Progenitor cell of endocrine pancreas (in vitro differentiated cells): Measurements from ENCODE around the gene ANKDD1A. TPM values are rescaled to one million over a fixed set of nuclear protein-coding genes. Genes with fewer than 3 reads are reported as not detected.
A peak's percentile ranks its signal among the peaks of the same experiment; 100 is the strongest.

Experiments used
- DNase-seq: peaks from one replicate; pipeline ENCODE4 v3.0.0; 2021; ENCODE audit warnings: low spot score; ENCODE audit not compliant: unreplicated experiment
- H3K27ac Mint-ChIP-seq: 2 replicates; pipeline ENCODE4 v1.8.0; 2021; ENCODE audit warnings: mild to moderate bottlenecking, moderate library complexity, mixed read lengths
- H3K27me3 Mint-ChIP-seq: 2 replicates; pipeline ENCODE4 v1.8.0; 2021; ENCODE audit warnings: mixed read lengths
- H3K36me3 Mint-ChIP-seq: 2 replicates; pipeline ENCODE4 v1.8.0; 2022; ENCODE audit warnings: mixed read lengths; ENCODE audit not compliant: insufficient read depth
- H3K4me1 Mint-ChIP-seq: 2 replicates; pipeline ENCODE4 v1.8.0; 2021; ENCODE audit warnings: low read depth, mixed read lengths
- H3K4me3 Mint-ChIP-seq: 2 replicates; pipeline ENCODE4 v1.8.0; 2021; ENCODE audit warnings: low read depth, mild to moderate bottlenecking, moderate library complexity, mixed read lengths
- H3K9me3 Mint-ChIP-seq: 2 replicates; pipeline ENCODE4 v1.8.0; 2021; ENCODE audit warnings: low read depth, mixed read lengths
- total RNA-seq: library from RNA; stranded (reverse); gene quantifications from 2 replicates; pipeline ENCODE4 v1.2.1, GENCODE V29; 2021
- TF ChIP-seq, protein P1 (sequence below): fragments of 200-600 bp; sonication (generic); IDR thresholded peaks from one replicate; pipeline ENCODE4 v1.5.0; 2021; ENCODE audit warnings: antibody characterized with exemption, mild to moderate bottlenecking; ENCODE audit not compliant: unreplicated experiment

Gene ANKDD1A
- total RNA-seq, 1 donor from 2014 or later: 2.0 TPM

- no peak for DNase-seq
- Mint-ChIP-seq H3K4me1 (peaks cover 11% of the 10 kb centered on the region), H3K36me3 (no peaks in the 10 kb centered on the region), H3K27ac (no peak overlapping the region), H3K9me3 (no peaks in the 10 kb centered on the region), H3K27me3 (no peaks in the 10 kb centered on the region), H3K4me3 (no peak overlapping the region)
- TF ChIP-seq, protein P1, sequence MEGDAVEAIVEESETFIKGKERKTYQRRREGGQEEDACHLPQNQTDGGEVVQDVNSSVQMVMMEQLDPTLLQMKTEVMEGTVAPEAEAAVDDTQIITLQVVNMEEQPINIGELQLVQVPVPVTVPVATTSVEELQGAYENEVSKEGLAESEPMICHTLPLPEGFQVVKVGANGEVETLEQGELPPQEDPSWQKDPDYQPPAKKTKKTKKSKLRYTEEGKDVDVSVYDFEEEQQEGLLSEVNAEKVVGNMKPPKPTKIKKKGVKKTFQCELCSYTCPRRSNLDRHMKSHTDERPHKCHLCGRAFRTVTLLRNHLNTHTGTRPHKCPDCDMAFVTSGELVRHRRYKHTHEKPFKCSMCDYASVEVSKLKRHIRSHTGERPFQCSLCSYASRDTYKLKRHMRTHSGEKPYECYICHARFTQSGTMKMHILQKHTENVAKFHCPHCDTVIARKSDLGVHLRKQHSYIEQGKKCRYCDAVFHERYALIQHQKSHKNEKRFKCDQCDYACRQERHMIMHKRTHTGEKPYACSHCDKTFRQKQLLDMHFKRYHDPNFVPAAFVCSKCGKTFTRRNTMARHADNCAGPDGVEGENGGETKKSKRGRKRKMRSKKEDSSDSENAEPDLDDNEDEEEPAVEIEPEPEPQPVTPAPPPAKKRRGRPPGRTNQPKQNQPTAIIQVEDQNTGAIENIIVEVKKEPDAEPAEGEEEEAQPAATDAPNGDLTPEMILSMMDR: no peak
Observed at GRCh38 chr15:64891561-64891960, 20.1 kb upstream of the ANKDD1A start.

DNA sequence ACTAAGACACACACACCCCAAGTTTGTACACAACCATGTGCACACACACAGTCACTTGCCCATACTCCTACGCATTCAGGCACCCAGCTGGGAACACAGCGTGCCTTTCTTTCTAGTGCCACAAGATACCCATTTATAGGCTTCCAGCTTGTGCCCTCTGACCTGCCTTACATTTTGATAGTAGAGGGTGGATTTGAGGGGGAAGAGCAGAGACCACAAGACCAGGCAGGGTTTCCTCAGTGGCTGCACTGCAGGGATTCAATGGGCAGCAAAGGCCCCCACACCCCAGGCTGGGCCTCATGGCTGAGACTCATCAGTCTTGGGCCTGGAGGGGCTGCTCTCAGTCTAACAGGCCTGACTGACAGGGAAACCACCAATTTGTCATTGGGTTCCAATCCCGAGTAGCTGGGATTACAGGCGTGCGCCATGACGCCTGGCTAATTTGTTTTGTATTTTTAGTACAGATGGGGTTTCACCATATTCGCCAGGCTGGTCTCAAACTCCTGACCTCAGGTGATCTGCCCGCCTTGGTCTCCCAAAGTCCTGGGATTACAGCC lies 18.8 kb upstream of the ANKDD1A start:
- no peak for DNase-seq
- Mint-ChIP-seq H3K27ac (no peak overlapping the region), H3K36me3 (no peaks in the 10 kb centered on the region), H3K9me3 (no peaks in the 10 kb centered on the region), H3K27me3 (peaks cover 2% of the 10 kb centered on the region), H3K4me3 (no peak overlapping the region), H3K4me1 (peaks cover 11% of the 10 kb centered on the region)
- TF ChIP-seq, protein P1: no peak

- Mint-ChIP-seq H3K36me3 (no peaks in the 10 kb centered on the region), H3K27ac (peak overlapping the region; percentile 99), H3K9me3 (no peaks in the 10 kb centered on the region), H3K27me3 (peaks cover 6% of the 10 kb centered on the region), H3K4me1 (peaks cover 11% of the 10 kb centered on the region), H3K4me3 (peak overlapping the region; percentile 85)
- TF ChIP-seq, protein P1: no peak
- peak; percentile 91 for DNase-seq
Observed at GRCh38 chr15:64893481-64894394, 18.0 kb upstream of the ANKDD1A start.

DNA sequence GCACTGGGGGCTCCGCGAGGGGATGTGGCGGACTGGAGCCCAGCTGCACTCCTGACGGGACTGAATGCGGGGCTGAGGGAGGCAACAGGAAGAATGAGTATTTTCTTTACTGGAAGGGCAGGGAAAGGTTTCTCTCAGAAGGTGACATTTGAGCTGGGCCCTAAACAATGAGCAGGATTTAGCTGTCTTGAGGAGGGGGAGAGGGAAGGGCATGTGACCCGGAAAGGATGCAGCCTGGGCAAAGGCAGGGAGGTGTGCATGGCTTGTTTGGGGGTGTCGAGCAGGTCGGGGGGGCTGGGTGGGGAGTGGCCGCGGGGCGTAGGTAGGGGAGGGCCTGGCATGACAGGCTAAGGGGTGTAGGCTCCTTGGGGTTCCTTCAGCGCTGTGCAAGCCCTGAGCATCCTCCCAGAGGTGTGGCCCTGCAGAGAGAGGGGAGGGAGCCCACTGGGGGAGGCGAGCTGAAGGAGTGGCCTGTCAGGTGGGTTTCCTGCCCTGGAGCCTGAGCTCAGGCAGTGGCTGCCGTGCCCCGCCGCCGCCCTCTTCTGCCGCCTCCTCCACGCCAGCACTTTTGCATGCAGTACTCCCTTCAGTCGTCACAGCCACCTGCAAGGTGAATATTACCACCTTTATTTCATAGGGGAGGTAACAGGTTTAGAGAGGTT lies 17.2 kb upstream of the ANKDD1A start:
- H3K27me3 Mint-ChIP-seq: peaks cover 6% of the 10 kb centered on the region
- no peaks in the 10 kb centered on the region for H3K36me3 Mint-ChIP-seq
- H3K27ac Mint-ChIP-seq: peak overlapping the region; percentile 99
- peak; percentile 29 for DNase-seq
- H3K9me3 Mint-ChIP-seq: no peaks in the 10 kb centered on the region
- TF ChIP-seq, protein P1: no peak
- H3K4me3 Mint-ChIP-seq: peak overlapping the region; percentile 85
- peaks cover 11% of the 10 kb centered on the region for H3K4me1 Mint-ChIP-seq
